BLaER1 (cell line): Measurements from ENCODE around the gene PFDN5.
"Not testable (repeated sequence)": the region's sequence is repeated elsewhere in the genome, so short reads cannot be mapped to it uniquely, and the experiment has no call there.

Experiments used
- H3K27ac ChIP-seq: shearing (Covaris generic); formaldehyde crosslinking; 2 replicates; pipeline ENCODE4 v1.8.1; 2022
- H3K27me3 ChIP-seq: shearing (Covaris generic); formaldehyde crosslinking; 2 replicates; pipeline ENCODE4 v1.8.1; 2022
- H3K36me3 ChIP-seq: shearing (Covaris generic); formaldehyde crosslinking; 2 replicates; pipeline ENCODE4 v1.8.1; 2022
- H3K4me1 ChIP-seq: shearing (Covaris generic); formaldehyde crosslinking; 2 replicates; pipeline ENCODE4 v1.8.1; 2022
- H3K4me2 ChIP-seq: shearing (Covaris generic); formaldehyde crosslinking; 2 replicates; pipeline ENCODE4 v1.8.1; 2022
- H3K4me3 ChIP-seq: shearing (Covaris generic); formaldehyde crosslinking; 2 replicates; pipeline ENCODE4 v1.8.1; 2022
- H3K9ac ChIP-seq: shearing (Covaris generic); formaldehyde crosslinking; 2 replicates; pipeline ENCODE4 v1.8.1; 2022
- H3K9me3 ChIP-seq: shearing (Covaris generic); formaldehyde crosslinking; 2 replicates; pipeline ENCODE4 v1.8.1; 2022
- H4K20me1 ChIP-seq: shearing (Covaris generic); formaldehyde crosslinking; 2 replicates; pipeline ENCODE4 v1.8.1; 2022
- Cebpa-rat ChIP-seq: shearing (Covaris generic); IDR thresholded peaks from 2 replicates; pipeline ENCODE4 v1.8.1; 2022

Gene PFDN5

DNA sequence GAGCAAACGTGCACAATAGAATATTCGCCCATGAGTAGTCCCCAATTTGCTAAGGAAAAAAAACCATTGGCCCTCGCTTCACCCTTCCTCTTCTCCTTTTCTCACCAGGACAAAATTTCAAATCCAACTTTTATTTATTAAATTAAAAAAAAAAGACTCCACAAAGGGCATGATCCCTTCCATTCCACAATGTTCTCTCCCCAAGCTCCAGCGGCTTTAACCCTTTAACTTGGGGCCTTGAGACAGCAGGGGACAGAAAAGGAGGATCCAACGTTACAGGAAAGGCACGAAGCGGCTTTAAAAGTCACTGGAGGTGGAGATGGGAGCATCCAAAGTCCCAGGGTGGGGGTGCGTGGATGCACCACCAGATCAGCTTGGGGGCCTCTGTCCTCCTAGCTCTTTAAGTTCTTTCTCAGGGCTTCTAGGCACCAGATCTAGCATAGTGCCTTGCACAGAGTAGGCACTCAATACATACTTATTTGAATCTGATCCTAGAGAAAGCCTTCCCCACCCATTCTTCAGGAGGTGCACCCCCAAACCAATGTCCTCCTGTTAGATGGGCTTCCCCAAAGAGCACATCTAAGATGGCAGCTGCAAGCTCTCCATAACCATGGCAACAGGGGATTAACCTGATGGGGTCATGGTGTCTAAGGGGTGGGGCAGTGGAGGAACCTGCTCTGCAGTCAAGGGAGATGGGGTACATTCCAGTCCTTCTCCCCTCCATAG is 31.3 kb downstream of the PFDN5 start:
- peak overlapping the region; percentile 97 for H3K4me2 ChIP-seq

DNA sequence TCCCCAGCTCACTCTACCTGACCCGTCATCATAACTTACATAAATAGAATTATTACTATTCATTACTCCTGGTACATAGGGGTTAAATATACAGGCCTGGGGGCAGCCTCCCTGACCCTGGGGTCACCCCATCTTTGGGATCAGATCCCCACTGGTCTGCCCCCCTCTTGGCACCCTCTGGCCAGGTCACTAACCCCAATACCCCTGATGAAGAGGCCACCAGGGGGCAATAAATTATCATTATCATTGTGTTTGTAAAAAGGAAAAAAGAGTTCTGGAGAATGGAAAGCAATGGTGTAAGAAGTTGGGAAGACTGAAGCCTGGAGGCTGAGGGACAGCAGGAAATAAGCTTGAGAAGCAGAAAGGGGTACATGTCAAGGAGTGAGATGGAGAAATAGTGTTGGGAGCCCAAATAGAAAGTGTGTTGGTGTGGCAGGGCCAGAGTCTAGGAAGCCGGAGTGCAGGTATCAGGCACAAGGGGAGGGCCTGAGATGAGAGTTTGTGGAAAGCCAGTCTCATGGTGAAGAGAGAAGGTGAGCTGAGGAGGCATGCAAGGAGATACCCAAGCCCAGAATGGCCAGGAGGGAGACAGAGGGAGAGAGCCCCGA is 32.2 kb downstream of the PFDN5 start:
- Histone ChIP-seq H3K27me3 (peaks cover 27% of the 10 kb centered on the region; the same call in 1 of the 2 replicates), H3K4me1 (peaks cover 30% of the 10 kb centered on the region), H4K20me1 (no peaks in the 10 kb centered on the region), H3K4me2 (no peak overlapping the region), H3K27ac (no peak overlapping the region), H3K9ac (no peak overlapping the region), H3K4me3 (no peak overlapping the region), H3K36me3 (no peaks in the 10 kb centered on the region), H3K9me3 (no peaks in the 10 kb centered on the region)
- TF ChIP-seq Cebpa-rat, result no peak

More for the DNA sequence above, 31.3 kb downstream of the PFDN5 start:
- H3K4me1 ChIP-seq, result peaks cover 33% of the 10 kb centered on the region
- no peaks in the 10 kb centered on the region for H3K36me3 ChIP-seq
- peak overlapping the region; percentile 77 for H3K4me3 ChIP-seq
- H3K27ac ChIP-seq, result no peak overlapping the region
- no peaks in the 10 kb centered on the region for H4K20me1 ChIP-seq
- no peak for TF ChIP-seq Cebpa-rat
- peaks cover 19% of the 10 kb centered on the region; the same call in 1 of the 2 replicates for H3K27me3 ChIP-seq
- no peaks in the 10 kb centered on the region for H3K9me3 ChIP-seq
- H3K9ac ChIP-seq, result no peak overlapping the region

DNA sequence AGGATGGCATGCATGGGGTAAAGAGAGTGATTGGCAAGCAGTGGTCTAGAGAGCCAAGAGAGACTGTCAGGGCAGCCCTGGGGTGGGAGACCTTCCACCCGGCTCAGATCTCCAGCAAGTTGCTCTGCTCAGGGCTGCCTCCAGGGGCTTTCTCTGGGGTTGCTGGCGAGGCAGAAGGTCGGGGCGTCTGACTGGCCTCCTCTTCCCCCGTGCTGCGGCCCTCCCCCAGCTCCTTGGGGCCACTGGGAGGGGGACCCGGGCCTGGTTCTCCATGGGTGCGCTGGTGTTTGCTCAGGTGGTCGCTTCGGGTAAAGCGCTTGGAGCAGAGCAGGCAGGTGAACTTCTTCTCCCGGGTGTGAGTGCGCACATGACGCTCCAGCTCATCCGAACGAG is 32.7 kb downstream of the PFDN5 start:
- Histone ChIP-seq H3K36me3 (no peaks in the 10 kb centered on the region), H3K4me1 (peaks cover 32% of the 10 kb centered on the region), H3K4me3 (no peak overlapping the region), H3K4me2 (no peak overlapping the region), H3K9ac (no peak overlapping the region), H4K20me1 (no peaks in the 10 kb centered on the region), H3K9me3 (no peaks in the 10 kb centered on the region), H3K27me3 (peaks cover 32% of the 10 kb centered on the region; the same call in 1 of the 2 replicates), H3K27ac (no peak overlapping the region)
- TF ChIP-seq Cebpa-rat, result no peak

DNA sequence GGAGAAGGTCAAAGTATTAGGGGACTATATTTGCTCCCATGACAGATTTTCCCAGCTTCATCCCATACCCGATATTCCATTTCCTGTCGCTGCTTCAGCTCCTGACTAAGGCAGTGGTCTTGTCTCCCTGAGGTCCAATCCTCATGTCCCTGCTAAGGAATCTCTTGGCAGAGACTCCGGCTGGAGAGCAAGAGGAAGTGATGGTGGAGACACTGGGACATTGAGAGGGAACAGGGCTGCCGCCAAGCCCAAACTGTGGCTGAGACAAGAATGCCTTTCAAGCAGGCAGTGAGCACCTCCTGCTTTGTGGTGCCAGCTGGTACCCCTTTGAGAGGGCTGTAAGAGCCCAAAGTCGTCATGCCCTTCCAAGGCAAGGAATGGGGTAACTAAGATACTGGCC is 35.3 kb downstream of the PFDN5 start:
- Histone ChIP-seq H3K9ac (no peak overlapping the region), H3K4me2 (no peak overlapping the region), H3K4me3 (no peak overlapping the region), H3K27ac (no peak overlapping the region), H3K9me3 (no peaks in the 10 kb centered on the region), H3K4me1 (peaks cover 39% of the 10 kb centered on the region), H4K20me1 (no peaks in the 10 kb centered on the region), H3K36me3 (no peaks in the 10 kb centered on the region), H3K27me3 (peaks cover 40% of the 10 kb centered on the region)
- no peak for TF ChIP-seq Cebpa-rat

DNA sequence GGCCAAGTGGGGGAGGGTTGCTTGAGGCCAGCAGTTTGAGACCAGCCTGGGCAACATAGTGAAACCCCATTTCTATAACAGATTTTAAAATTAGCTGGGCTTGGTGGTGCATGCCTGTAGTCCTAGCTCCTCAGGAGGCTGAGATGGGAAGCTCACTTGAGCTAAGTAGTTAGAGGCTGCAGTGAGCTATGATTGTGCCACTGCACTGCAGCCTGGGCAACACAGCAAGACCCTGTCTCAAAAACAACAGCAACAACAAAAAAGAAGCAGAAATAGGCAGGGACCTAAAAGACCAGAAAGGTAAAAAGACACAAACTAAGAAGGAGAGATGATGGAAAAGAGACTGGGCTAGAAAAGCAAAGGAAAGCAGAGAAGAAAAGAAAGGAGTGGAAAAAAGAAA is 37.0 kb downstream of the PFDN5 start:
- Histone ChIP-seq H3K27ac (peak overlapping the region; percentile 71; the same call in 1 of the 2 replicates), H3K4me2 (peak overlapping the region; percentile 88), H3K27me3 (peaks cover 40% of the 10 kb centered on the region), H3K9ac (peak overlapping the region; percentile 66), H3K4me1 (peaks cover 47% of the 10 kb centered on the region)
- not testable (repeated sequence) for H3K4me3 ChIP-seq, H3K36me3 ChIP-seq, H4K20me1 ChIP-seq, H3K9me3 ChIP-seq

DNA sequence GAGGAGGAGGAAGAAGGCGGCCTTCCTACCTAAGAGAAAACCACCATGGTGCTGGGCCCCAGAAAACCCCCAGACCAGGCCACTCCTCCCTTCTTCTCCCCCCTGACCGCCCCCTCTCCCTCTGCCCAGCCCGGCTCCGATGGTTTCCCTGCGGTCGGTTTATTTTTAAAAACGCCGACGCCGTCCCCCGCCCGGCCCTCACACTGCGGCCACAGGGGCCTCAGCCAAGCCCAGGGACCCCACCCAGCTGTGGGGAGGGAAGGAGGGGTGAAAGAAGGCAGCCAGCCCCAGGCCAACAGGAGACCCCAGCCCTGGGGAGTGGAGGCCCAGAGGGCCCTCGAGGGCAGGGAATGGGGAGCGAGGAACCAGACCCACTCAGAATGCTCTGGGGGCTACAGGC is 37.4 kb downstream of the PFDN5 start:
- H3K9me3 ChIP-seq, result no peaks in the 10 kb centered on the region
- H3K27me3 ChIP-seq, result peaks cover 43% of the 10 kb centered on the region
- H3K36me3 ChIP-seq, result no peaks in the 10 kb centered on the region
- H3K4me1 ChIP-seq, result peaks cover 51% of the 10 kb centered on the region
- no peak for TF ChIP-seq Cebpa-rat
- H3K4me3 ChIP-seq, result 0 out of 2 replicates have a peak overlapping the region, but pooled peaks have one; percentile 9
- peak overlapping the region; percentile 71 for H3K27ac ChIP-seq
- peak overlapping the region; percentile 66 for H3K9ac ChIP-seq
- peak overlapping the region; percentile 88 for H3K4me2 ChIP-seq
- no peaks in the 10 kb centered on the region for H4K20me1 ChIP-seq

DNA sequence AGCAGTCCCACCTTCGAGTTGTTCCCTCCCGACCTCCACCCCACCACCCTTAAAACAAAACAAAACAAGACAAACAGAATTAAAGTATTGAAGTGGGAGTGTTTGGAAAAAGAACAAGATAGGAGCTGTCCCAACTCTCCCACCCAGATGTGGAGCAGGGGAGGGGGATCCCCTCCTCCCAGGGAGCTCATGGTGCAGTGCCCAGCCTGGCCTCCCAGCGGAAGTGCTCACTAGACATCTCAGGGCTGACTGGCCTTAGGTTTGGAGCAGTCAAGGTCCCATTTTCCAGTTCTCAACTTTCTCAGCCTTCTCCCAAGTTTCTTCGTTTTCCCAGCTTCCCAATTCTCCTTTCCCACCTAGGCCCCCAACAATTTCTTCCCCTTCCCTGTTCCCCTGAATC is 37.9 kb downstream of the PFDN5 start:
- H3K27ac ChIP-seq, result peak overlapping the region; percentile 71; the same call in 1 of the 2 replicates
- peaks cover 48% of the 10 kb centered on the region for H3K27me3 ChIP-seq
- H3K36me3 ChIP-seq, result no peaks in the 10 kb centered on the region
- H3K4me3 ChIP-seq, result 0 out of 2 replicates have a peak overlapping the region, but pooled peaks have one; percentile 9
- peaks cover 57% of the 10 kb centered on the region for H3K4me1 ChIP-seq
- TF ChIP-seq Cebpa-rat, result no peak
- H3K9me3 ChIP-seq, result no peaks in the 10 kb centered on the region
- no peak overlapping the region for H3K9ac ChIP-seq
- peak overlapping the region; percentile 88 for H3K4me2 ChIP-seq
- no peaks in the 10 kb centered on the region for H4K20me1 ChIP-seq

DNA sequence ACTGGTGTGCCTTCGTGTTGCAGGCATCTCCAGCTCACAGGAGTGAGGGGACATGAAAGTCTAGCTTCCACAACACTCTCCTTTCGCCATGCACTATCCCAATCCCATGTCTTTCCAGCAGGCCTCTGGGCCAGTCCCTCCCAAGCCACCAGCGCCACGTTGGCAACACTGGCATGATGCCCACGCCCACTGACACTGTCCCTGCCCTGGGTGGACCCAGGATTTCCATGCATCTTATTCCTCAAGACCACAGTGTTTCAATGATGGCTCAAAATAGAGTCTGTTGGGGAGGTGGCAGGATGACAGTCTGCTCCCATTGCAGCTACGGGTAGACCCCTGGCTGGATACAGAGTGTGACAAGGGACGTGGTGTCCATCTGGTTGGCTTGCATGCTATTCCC is 38.5 kb downstream of the PFDN5 start:
- Histone ChIP-seq H3K9ac (no peak overlapping the region), H3K4me2 (peak overlapping the region; percentile 88), H4K20me1 (no peaks in the 10 kb centered on the region), H3K9me3 (no peaks in the 10 kb centered on the region), H3K36me3 (no peaks in the 10 kb centered on the region), H3K27ac (no peak overlapping the region), H3K4me1 (peaks cover 59% of the 10 kb centered on the region), H3K4me3 (no peak overlapping the region), H3K27me3 (peaks cover 53% of the 10 kb centered on the region)
- TF ChIP-seq Cebpa-rat, result no peak

DNA sequence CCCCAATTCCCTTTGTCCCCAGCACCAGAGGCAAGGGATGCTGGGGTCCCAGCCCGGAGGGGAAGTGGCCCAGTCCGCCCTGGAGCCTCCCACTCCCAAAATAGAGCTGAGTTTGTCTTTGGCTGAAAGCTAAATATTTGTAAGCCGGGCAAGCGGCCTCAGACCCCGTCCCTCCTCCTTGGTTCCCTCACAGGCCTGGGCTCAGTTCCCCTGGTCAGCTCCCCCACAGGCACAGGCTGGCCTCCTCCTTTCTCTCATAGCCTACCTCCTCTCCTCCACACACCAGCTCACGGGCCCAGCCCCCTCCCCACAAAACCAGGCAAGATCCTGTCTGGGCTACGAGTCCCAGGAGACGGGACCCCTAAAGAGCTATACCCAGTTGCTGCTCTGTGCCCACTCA is 39.5 kb downstream of the PFDN5 start:
- no peaks in the 10 kb centered on the region for H3K36me3 ChIP-seq
- no peak for TF ChIP-seq Cebpa-rat
- H3K27me3 ChIP-seq, result peaks cover 53% of the 10 kb centered on the region
- H3K9me3 ChIP-seq, result no peaks in the 10 kb centered on the region
- H4K20me1 ChIP-seq, result no peaks in the 10 kb centered on the region
- no peak overlapping the region for H3K9ac ChIP-seq
- H3K27ac ChIP-seq, result no peak overlapping the region
- peak overlapping the region; percentile 14; the same call in 1 of the 2 replicates for H3K4me2 ChIP-seq
- no peak overlapping the region for H3K4me3 ChIP-seq
- peaks cover 59% of the 10 kb centered on the region for H3K4me1 ChIP-seq

DNA sequence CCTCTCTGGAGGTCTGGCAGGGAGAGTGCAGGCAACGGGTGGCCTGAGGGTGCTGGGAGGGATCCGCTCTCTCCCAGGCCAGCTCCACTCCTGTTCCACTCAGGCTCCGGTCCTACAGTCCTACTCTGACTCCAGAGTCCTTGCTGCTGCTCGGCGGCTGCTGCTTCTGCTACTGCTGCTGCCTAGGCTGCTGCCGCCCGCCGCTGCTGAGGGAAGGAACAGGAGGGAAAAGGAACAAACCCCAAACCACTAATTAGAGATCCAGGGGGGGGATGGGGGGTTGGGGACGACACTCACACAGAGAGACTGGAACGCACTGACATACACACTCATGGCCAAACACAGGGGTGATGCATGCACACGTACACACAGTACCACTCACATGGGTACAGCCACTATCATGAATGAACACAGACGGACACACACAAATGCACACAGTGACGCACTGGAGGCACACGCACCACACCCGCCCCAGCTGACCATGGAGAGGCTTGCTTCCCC is 40.9 kb downstream of the PFDN5 start, which contains the start of gene SP7:
Gene SP7 (minus strand): TSS at position 174 of the 501 bp plus-strand sequence. CDS start 708 bp downstream, outside the sequence.
- peaks cover 53% of the 10 kb centered on the region for H3K27me3 ChIP-seq
- no peaks in the 10 kb centered on the region for H4K20me1 ChIP-seq
- no peaks in the 10 kb centered on the region for H3K9me3 ChIP-seq
- H3K9ac ChIP-seq, result no peak within 1 kb of the TSS; the same call in 1 of the 2 replicates
- no peak within 1 kb of the TSS for H3K27ac ChIP-seq
- H3K4me2 ChIP-seq, result peak within 1 kb of the TSS; percentile 81
- no peak within 1 kb of the TSS for H3K4me3 ChIP-seq
- no peak for TF ChIP-seq Cebpa-rat
- peaks cover 59% of the 10 kb centered on the region for H3K4me1 ChIP-seq
- no peaks in the 10 kb centered on the region for H3K36me3 ChIP-seq
